Right cardiac atrium (tissue), 5 donors: ENCODE measurements around the gene EMX1. TPM values are rescaled to one million over a fixed set of nuclear protein-coding genes. Genes with fewer than 3 reads are reported as not detected.

Source experiments
- ATAC-seq, 2 donors: fragments of 200-7000 bp; cut with Tn5 transposase; one replicate each; pipeline versions ENCODE4 v1.8.0 to v1.9.1; 2020; ENCODE audit warnings: moderate library complexity in 2 of 2, mild to moderate bottlenecking in 1 of 2
- DNase-seq, 3 donors: peaks; one replicate each; pipeline ENCODE4 v3.0.0-alpha.2; 2020
- H3K27ac ChIP-seq: one replicate; pipeline ENCODE4 v1.5.1; 2013; ENCODE audit warnings: mild to moderate bottlenecking, low read length, control low read depth, moderate library complexity
- H3K27me3 ChIP-seq: one replicate; pipeline ENCODE4 v1.6.1; 2013; ENCODE audit not compliant: control insufficient read depth, insufficient read depth
- H3K4me1 ChIP-seq: one replicate; pipeline ENCODE4 v1.6.1; 2013; ENCODE audit warnings: low read length; ENCODE audit not compliant: control insufficient read depth, insufficient read depth
- H3K4me3 ChIP-seq: one replicate; pipeline ENCODE4 v1.5.1; 2013; ENCODE audit warnings: low read length, control low read depth
- H3K9me3 ChIP-seq: one replicate; pipeline ENCODE4 v1.6.1; 2013; ENCODE audit warnings: low read length; ENCODE audit not compliant: control insufficient read depth
- WGBS: extraction: QIAGEN DNeasy Blood & Tissue Kit; methylation state at CpG from one replicate; pipeline ENCODE4 v1.1.7; 2013; 5-methylcytosine and 5-hydroxymethylcytosine counted together
- intact Hi-C, 4 donors: fragments of 100-400 bp; cut with DNase I; formaldehyde crosslinking; loops; one replicate each; pipeline versions ENCODE4 v1.11.0 to v1.14.0; 2022 to 2023
- polyA plus RNA-seq: library from polyadenylated mRNA; stranded (reverse); fragments of 200-250 nt; gene quantifications from one replicate; pipeline ENCODE4 v1.2.3, GENCODE V29; 2013
- total RNA-seq, 4 donors: library from RNA; stranded (reverse); fragmentation: NEBNext Ultra II Directional; extraction: Animal tissue kit (Norgen Biotek cat#: 25700); gene quantifications; one replicate each; pipeline ENCODE4 v1.2.1, GENCODE V29; 2021
- donor health status: healthy with polysubstance abuse.
- donor health status: DM: no; HTN: yes; CAD: no.
- donor health status: DM: no; HTN: no; CAD: no.
- donor health status: DM: no; HTN: yes; CAD: no; lungs with severe emphysema.
- donor health status: DM: yes; HTN: yes; CAD: no.

Gene EMX1
- total and polyA plus RNA-seq, 5 donors = 0.18 TPM; not detected in 4

DNA sequence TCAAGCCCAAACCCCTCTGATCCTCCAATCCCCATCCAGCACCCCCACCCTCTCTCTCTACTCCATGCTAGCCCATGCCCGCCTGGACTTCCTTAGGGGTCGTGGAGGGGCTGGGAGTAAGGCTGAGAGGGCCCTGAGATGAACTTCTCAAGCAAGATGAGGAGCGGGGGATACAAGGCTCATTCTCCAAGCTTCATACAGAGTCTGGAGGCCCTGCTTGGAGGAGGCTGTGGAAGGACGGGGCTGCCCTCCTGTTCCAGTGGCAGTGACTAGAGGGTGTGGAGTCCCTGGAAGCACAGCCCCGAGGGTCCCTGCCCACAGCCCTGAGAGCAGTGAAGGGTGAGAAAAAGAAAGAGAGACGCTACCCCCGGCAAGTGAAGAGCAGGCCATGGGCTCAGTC is 45.6 kb downstream of the EMX1 start:
- no peaks in the 10 kb centered on the region for H3K27me3 ChIP-seq
- WGBS = 83% methylated on average over 7 of the region's 7 CpGs
- no peaks in the 10 kb centered on the region for H3K9me3 ChIP-seq
- no peak overlapping the region for H3K27ac ChIP-seq
- H3K4me1 ChIP-seq = no peaks in the 10 kb centered on the region
- intact Hi-C loops = no loop called here
- DNase-seq = no peak
- H3K4me3 ChIP-seq = no peak overlapping the region
- ATAC-seq = no peak

DNA sequence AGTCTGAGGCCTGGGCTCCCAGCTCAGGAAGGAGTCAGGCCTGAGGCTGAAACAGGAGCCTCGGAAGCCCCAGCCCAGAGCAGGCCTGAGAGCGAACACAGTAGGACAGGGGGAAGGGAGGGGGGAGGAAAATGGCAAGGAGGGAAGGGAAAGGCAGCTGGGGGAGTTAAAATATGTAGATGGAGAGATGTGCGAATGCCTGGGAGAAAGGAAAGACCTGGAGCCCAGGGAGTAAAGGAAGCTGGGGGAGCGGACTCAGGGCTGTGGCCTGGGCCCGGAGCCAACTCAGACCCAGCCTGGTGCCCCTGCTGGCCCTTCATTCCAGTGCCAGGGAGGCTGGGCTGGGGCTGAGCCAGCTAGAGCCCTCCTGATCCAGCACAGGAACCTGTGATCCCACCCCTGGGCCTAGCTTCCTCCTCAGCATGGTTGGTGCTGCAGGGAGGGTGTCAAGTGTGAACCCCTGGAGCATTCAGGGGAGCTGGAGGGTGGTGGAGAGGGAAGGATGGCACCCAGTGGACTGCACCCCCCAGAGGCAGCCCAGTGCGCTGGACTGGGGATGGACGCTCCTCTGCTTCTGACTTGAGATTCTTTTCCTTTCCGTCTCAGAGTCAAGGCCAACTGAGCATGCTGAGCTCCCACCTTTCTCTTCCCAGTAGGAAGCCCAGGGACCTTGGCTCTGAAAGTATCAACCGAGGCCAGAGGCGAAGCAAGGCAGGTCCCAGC is 46.3 kb downstream of the EMX1 start:
- ATAC-seq (no peak), DNase-seq (no peak)
- H3K27me3 ChIP-seq = no peaks in the 10 kb centered on the region
- H3K4me3 ChIP-seq = no peak overlapping the region
- no peaks in the 10 kb centered on the region for H3K9me3 ChIP-seq
- no peak overlapping the region for H3K27ac ChIP-seq
- intact Hi-C loops = no loop called here
- no peaks in the 10 kb centered on the region for H3K4me1 ChIP-seq
- 78% methylated on average over 10 of the region's 10 CpGs for WGBS

DNA sequence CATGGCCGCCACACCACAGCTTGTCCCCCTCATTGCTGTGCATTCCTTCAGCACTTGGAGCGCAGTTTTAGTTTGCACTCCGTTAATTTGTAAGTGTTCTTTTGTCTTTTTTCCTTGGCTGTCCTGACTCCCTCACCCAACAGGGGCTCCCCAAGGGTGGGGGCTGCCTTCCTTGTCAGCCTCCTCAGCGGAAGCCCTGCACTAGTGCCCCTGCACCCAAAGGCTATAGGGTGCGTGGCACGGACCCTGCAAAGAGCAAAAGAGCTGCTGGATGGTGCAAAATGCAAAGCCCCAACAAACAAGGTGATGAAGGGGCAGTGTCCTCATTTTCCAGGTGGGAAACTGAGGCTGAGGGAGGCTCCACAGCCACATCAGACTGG is 46.8 kb downstream of the EMX1 start:
- no peaks in the 10 kb centered on the region for H3K4me1 ChIP-seq
- no peaks in the 10 kb centered on the region for H3K27me3 ChIP-seq
- DNase-seq (no peak), ATAC-seq (no peak)
- no peak overlapping the region for H3K27ac ChIP-seq
- 93% methylated on average over 6 of the region's 6 CpGs for WGBS
- intact Hi-C loops = no loop called here
- H3K4me3 ChIP-seq = no peak overlapping the region
- H3K9me3 ChIP-seq = no peaks in the 10 kb centered on the region

DNA sequence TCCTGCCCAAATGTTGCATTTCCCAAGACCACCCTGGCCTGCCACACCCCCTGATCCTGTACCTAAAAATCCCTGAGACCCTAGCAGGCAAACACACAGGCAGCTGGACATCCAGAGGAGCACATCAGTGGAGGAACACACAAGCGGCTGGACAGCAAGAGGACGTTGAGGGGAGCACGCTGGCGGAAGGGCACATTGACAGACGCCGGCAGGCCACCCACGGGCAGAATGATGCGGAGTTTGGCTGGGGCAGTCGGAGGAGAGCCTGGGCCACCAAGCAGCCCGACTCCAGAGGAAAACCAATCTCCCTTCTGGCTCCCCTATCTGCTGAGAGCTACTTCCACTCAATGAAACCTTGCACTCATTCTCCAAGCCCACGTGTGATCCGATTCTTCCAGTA is 47.7 kb downstream of the EMX1 start:
- H3K27ac ChIP-seq = no peak overlapping the region
- intact Hi-C loops = no loop called here
- no peaks in the 10 kb centered on the region for H3K4me1 ChIP-seq
- 86% methylated on average over 12 of the region's 12 CpGs for WGBS
- H3K4me3 ChIP-seq = no peak overlapping the region
- no peaks in the 10 kb centered on the region for H3K27me3 ChIP-seq
- ATAC-seq (no peak), DNase-seq (no peak)
- H3K9me3 ChIP-seq = no peaks in the 10 kb centered on the region

DNA sequence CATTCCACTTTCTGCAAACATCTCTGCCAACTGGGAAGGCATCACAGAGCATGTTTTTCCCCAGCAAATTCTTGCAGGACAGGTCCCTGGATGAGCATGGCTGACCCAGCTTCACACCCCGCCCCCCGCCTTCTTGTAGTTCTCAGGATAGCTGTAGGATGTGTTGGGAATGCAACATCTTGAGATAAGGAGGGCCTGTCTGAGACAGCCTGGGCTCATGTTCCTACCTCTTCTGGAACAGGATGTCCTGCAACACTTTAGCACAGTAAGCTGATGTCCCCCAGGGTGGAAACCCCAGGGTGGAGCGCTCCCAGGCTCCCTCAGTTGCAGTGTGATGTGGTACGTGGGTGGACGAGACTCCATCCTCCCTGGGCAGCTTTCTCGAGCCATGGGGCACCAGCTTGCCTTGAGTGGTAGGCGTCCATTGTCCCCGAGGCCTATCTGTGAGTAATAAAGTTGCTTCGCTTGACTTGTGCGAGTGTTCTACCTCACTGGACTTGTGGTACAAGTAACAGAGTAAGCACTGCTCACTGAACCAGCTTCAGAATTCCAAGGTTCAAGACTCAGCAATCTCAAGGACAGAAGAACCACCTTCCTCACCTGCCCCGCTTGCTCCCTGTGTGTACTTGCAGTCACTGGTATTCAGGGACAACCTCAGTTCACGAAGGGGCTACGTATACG is 48.6 kb downstream of the EMX1 start:
- Histone ChIP-seq H3K4me3 (no peak overlapping the region), H3K27ac (no peak overlapping the region), H3K4me1 (no peaks in the 10 kb centered on the region), H3K27me3 (no peaks in the 10 kb centered on the region), H3K9me3 (no peaks in the 10 kb centered on the region)
- 93% methylated on average over 14 of the region's 14 CpGs for WGBS
- DNase-seq = no peak
- intact Hi-C loops = no loop called here
- ATAC-seq = no peak

DNA sequence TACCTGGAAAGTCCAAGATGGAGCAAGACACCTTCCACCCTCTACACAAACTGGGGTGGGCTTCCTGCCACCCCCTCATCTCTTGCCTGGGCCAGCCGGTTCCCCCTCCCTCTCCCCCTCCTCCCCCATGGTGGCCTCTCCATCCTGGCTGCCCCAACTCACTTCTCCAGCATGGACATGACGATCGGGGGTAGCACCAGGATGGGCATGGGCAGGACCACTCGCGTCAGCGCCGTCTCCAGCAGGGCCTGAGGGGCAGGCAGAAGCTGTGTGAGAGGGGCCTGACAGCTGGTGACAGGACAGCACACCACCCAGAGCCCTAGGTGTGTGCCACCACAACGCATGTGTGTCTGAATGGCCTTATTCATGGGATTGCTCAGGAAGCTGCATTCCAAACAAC is 51.0 kb downstream of the EMX1 start:
- no peaks in the 10 kb centered on the region for H3K9me3 ChIP-seq
- H3K27me3 ChIP-seq = no peaks in the 10 kb centered on the region
- DNase-seq (no peak), ATAC-seq (no peak)
- intact Hi-C loops = no loop called here
- no peak overlapping the region for H3K27ac ChIP-seq
- H3K4me3 ChIP-seq = no peak overlapping the region
- WGBS = 88% methylated on average over 8 of the region's 8 CpGs
- H3K4me1 ChIP-seq = no peaks in the 10 kb centered on the region

DNA sequence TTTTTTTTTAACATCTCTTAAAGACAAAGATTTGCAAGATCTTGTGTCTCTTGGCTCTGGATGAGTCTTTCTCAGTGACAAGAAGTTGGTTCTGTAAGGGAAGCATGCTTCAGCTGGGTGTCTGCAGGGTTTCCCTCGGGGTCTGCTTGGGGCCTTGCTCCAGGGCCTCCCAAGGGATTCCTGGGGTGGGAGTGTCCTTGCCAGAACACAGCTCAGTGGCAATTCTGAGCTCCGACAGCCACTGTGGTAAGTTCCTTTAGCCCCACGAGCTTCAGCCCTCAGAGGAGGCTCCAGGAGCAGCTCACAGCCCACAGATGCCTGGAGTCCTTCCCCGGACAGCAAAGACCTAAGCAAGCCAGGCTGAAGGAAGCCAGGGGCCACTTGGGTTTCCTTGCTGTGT is 52.4 kb downstream of the EMX1 start:
- WGBS = 74% methylated on average over 4 of the region's 4 CpGs
- ATAC-seq (no peak), DNase-seq (no peak)
- Histone ChIP-seq H3K4me1 (no peaks in the 10 kb centered on the region), H3K9me3 (no peaks in the 10 kb centered on the region), H3K4me3 (no peak overlapping the region), H3K27me3 (no peaks in the 10 kb centered on the region), H3K27ac (no peak overlapping the region)
- intact Hi-C loops = loop anchor here in 1 of 4 donors (5.0 kb wide), 1 partner anchor 77 kb away; no protein-coding TSS in a partner anchor

DNA sequence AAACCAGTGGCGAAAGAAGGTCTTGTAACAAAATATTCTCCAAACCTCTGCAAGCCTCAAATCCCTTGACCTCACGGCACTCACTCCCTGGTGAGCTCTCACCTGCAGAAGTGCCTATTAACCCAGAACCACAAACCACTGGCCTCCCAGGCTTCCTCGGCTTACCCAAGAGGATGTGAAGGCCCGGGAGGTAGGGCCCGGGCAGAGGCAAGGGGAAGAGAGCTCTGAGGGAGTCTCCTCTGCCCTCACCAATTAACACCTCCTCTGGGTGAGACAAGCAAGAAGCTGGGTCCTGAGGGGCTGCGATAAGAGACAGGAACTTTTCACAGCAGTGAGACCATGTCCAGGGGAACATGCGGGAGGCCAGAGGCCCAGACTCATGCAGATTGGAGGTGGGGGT is 53.7 kb downstream of the EMX1 start:
- ATAC-seq (no peak), DNase-seq (no peak)
- Histone ChIP-seq H3K9me3 (no peaks in the 10 kb centered on the region), H3K4me1 (no peaks in the 10 kb centered on the region), H3K27ac (no peak overlapping the region), H3K27me3 (no peaks in the 10 kb centered on the region), H3K4me3 (no peak overlapping the region)
- intact Hi-C loops = loop anchor here in 1 of 4 donors (5.0 kb wide), 1 partner anchor 79 kb away; no protein-coding TSS in a partner anchor
- 85% methylated on average over 7 of the region's 7 CpGs for WGBS

DNA sequence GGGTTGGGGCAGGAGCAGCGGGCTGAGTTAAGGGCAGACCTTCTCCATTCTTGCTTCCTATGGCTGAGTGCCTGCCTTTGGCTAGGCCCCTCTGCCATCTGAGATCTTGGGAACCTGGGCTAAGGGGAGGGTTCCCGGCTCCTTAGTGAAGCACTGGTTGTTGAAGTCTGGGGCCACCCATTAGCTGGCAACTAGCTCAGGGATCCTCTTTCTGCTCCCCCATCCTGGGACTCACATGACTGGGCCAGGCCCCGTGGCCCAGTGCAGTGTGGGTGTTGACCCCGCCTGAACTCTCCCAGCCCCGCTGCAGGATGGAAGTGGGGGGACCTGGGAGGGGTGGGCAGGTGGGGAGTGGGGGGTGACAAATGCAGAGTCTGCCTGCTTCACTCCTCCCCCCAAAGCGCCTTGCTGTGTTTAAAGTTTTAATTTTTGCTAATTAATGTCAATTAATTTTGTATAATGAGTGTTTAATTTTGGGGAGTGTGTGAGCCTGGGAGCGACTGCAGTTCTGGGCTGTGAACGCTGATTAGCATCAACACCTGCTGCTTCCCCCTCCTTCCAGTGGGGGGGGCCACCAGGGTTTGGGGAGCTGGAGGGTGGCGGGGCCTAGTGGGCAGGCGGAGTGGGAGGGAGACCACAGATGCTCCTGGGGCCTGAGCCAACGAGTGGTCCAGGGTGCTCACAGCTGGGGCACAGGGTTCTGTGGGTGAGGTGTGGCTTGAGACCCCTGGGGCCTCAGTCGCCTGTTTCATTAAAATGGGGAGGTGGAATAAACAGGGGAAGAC is 55.2 kb downstream of the EMX1 start:
- DNase-seq (no peak), ATAC-seq (no peak)
- Histone ChIP-seq H3K4me3 (no peak overlapping the region), H3K9me3 (no peaks in the 10 kb centered on the region), H3K4me1 (no peaks in the 10 kb centered on the region), H3K27me3 (no peaks in the 10 kb centered on the region), H3K27ac (no peak overlapping the region)
- 91% methylated on average over 12 of the region's 12 CpGs for WGBS
- intact Hi-C loops = loop anchor here in 1 of 4 donors (5.0 kb wide), 1 partner anchor 80 kb away; no protein-coding TSS in a partner anchor

DNA sequence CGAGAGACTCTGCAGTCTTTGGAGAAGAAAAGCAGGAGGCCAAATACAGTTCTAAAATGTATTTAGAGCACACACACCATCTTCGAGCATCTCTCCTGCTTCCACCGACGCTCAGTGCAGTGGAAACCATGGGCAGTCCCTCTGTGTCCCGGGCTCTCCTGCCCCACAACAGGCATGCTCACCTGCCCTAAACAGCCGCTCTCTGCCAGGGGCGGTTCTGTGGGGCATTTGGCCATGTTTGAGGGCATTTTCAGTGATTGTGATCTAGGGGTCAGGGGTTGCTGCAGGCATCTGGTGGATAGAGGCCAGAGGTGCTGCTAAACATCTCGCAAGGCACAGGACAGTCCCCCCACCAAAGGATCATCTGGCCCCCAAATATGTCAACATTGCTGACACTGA is 55.8 kb downstream of the EMX1 start:
- Histone ChIP-seq H3K9me3 (no peaks in the 10 kb centered on the region), H3K27me3 (no peaks in the 10 kb centered on the region), H3K4me1 (no peaks in the 10 kb centered on the region), H3K27ac (no peak overlapping the region), H3K4me3 (no peak overlapping the region)
- DNase-seq = no peak
- 96% methylated on average over 8 of the region's 8 CpGs for WGBS
- intact Hi-C loops = loop anchor here in 1 of 4 donors (5.0 kb wide), 1 partner anchor 81 kb away; no protein-coding TSS in a partner anchor
- ATAC-seq = no peak
